H1 (cell line): ENCODE measurements around the gene TERB1. TPM values are rescaled to one million over a fixed set of nuclear protein-coding genes. Genes with fewer than 3 reads are reported as not detected.

Experiments used
- CHD2 ChIP-seq: IDR thresholded peaks from 2 replicates; pipeline ENCODE4 v1.6.1; 2012; ENCODE audit warnings: low read length, improper control_type of control experiment
- HDAC2 ChIP-seq, 2 experiments: fragments of 300-600 bp in 1 of 2; sonication (generic) in 1 of 2; IDR thresholded peaks; 2 replicates each; pipeline ENCODE4 v1.6.1; 2011 to 2012; ENCODE audit warnings: low read depth in 2 of 2, low read length in 2 of 2, mild to moderate bottlenecking in 2 of 2, moderate library complexity in 2 of 2, borderline replicate concordance in 1 of 2, inconsistent platforms in 1 of 2
- MAFK ChIP-seq: IDR thresholded peaks from 2 replicates; pipeline ENCODE4 v1.6.1; 2012; ENCODE audit warnings: low read depth, mild to moderate bottlenecking, improper control_type of control experiment, low read length
- POLR2AphosphoS5 ChIP-seq: IDR thresholded peaks from 2 replicates; pipeline ENCODE4 v1.6.1; 2011; ENCODE audit warnings: low read depth, low read length
- polyA plus RNA-seq, 7 experiments: library from polyadenylated mRNA; depleted of rRNA in 3 of 7; stranded (reverse) in 5 of 7; unstranded in 2 of 7; fragments of >200 nt in 5 of 7; fragments of 200-250 nt in 2 of 7; gene quantifications; 1 replicate in 5 of 7; 2 replicates in 1 of 7; 4 replicates in 1 of 7; pipeline versions ENCODE4 v1.2.1 to v1.2.3, GENCODE V29; 2011 to 2013; ENCODE audit warnings: missing spikeins in 2 of 7, mixed read lengths in 2 of 7
- total RNA-seq: library from RNA; stranded (reverse); fragmentation: NEBNext Ultra II Directional; extraction: Animal tissue kit (Norgen Biotek cat#: 25700); gene quantifications from 2 replicates; pipeline ENCODE4 v1.2.1, GENCODE V29; 2021
- TF ChIP-seq, protein P1 (sequence below): IDR thresholded peaks from 2 replicates; pipeline ENCODE4 v1.6.1; 2012; ENCODE audit warnings: inconsistent platforms

The TERB1 gene
- total and polyA plus RNA-seq, 2 of the 8 experiments (the other 6 are each of a cell fraction or from before 2014, with no cell fraction given), result not detected

DNA sequence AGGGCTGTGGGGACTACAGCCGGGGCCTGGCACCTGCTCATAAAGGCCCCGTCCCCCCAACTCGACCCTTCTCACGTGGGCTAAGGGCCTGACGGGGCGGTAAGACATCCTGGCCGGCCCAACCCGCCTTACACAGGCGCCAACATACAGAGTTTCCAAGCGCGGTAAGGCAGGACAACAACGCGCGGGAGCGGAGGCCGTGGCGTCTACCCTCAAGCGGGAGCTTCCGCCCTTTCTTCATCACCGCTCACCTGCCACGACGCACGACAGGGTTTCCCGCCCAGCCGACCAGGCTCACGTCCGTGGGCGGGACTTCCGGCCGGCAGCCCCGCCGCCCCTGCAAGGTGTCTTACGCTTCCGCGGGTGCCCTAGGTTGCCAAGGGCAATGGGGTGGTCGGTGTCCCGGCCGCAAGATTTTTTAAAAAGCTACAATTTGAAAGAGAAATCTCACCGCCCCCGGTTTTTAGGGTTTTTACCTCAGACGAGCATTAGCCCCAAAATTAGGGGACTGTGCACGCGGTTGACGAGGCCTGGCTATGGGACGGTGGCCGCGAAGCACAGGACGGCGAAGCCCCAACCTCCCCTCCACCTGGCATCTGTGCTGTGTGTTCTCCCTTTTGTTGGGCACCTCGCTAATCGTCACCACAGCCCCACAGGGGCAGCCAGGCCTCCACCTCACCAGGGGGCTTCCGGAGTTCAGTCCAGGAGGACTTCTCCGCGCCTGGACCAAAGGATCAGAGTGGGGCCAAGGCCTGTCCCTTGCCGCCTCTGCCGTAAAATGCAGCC lies at the start of gene TERB1 (continued):
- TF ChIP-seq MAFK (no peak), CHD2 (no peak), HDAC2 (IDR thresholded peaks at IDR 0.05; ENCODE audit: borderline replicate concordance in 1 of 2, low read depth in 2 of 2, low read length in 2 of 2) (no peak), POLR2AphosphoS5 (no peak; the same call in 1 of the 2 replicates)
- TF ChIP-seq, protein P1, sequence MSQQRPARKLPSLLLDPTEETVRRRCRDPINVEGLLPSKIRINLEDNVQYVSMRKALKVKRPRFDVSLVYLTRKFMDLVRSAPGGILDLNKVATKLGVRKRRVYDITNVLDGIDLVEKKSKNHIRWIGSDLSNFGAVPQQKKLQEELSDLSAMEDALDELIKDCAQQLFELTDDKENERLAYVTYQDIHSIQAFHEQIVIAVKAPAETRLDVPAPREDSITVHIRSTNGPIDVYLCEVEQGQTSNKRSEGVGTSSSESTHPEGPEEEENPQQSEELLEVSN, result peak; percentile 99
- TF ChIP-seq, all 59 proteins: peak for 2
